ENCODE measurements around the gene TIAM1.

TIAM1 gene, protein sequence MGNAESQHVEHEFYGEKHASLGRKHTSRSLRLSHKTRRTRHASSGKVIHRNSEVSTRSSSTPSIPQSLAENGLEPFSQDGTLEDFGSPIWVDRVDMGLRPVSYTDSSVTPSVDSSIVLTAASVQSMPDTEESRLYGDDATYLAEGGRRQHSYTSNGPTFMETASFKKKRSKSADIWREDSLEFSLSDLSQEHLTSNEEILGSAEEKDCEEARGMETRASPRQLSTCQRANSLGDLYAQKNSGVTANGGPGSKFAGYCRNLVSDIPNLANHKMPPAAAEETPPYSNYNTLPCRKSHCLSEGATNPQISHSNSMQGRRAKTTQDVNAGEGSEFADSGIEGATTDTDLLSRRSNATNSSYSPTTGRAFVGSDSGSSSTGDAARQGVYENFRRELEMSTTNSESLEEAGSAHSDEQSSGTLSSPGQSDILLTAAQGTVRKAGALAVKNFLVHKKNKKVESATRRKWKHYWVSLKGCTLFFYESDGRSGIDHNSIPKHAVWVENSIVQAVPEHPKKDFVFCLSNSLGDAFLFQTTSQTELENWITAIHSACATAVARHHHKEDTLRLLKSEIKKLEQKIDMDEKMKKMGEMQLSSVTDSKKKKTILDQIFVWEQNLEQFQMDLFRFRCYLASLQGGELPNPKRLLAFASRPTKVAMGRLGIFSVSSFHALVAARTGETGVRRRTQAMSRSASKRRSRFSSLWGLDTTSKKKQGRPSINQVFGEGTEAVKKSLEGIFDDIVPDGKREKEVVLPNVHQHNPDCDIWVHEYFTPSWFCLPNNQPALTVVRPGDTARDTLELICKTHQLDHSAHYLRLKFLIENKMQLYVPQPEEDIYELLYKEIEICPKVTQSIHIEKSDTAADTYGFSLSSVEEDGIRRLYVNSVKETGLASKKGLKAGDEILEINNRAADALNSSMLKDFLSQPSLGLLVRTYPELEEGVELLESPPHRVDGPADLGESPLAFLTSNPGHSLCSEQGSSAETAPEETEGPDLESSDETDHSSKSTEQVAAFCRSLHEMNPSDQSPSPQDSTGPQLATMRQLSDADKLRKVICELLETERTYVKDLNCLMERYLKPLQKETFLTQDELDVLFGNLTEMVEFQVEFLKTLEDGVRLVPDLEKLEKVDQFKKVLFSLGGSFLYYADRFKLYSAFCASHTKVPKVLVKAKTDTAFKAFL (N-terminal part only)

GRCh38 chr21:31343680-31344480 lies at the start of gene TIAM1:
Gene TIAM1 (minus strand): TSS chr21:31344261. CDS start chr21:31266972, 77,289 bp downstream.
- DNase-seq: peak; percentile 92

DNA sequence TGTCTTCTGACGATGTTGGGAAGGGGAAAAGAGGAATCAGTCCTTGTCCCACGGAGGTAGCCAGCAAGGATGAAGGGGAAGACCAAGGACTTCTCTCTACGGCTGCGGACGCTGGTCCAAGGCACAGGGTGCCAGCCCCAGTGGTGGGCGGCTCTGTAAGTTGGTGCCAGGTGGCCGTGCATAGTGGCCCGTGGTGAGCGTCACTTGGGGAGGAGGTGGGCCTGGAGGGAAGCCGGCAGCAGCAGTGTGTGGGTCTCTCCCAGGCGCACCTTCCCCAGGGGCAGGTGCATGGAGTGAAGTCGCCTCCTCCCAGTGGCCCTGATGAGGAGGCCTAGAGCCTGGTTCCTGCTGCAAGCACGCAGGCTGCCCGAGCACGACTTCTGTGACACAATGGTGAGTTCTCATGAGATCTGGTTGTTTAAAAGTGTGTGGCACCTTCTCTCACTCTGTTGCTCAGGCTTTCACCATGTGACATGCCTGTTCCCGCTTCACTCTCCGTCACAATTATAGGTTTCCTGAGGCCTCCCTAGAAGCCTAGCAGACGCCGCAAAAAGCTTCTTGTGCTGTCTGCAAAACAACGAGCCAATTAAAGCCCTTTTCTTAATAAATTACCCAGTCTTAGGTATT lies 43.6 kb upstream of the TIAM1 start:
- no peak for DNase-seq

DNA sequence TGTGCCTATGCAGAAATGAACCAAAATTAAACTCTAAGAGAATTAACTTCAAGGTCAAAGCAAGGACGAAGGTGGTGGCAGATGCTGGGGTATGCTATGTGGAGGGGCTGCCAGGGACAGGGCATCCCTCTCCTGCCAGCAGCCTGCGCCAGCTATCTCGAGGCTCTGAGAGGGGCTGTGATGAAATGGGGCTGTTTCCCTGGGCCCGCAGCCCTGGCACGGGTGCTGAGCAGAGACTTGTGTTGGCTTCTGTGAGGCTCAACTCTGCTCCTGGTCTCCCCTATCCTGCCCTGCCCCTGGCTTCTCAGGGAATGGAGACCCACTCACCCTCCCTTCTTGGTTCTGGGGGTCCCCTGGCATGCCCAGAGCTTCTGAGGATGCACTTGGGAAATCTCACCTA lies 41.9 kb upstream of the TIAM1 start:
- no peak for DNase-seq

DNA sequence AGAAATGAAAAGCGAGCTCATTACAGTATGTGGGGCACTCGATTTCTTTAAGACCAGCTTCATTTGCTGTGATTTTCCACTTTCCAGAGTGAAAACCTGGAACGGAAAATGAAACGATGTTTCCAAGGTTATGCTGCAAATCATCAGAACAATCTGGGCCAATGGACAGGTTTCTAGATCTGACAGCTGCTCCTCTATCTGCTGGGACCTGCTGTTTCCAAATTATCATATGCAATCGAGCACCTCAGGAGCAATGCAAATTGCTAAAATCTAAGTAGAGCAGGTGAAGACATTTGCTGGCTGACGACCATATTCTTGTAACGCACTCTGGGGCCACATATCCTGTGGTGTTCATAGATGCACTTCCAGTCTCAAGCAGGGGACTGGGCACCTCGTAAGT lies 39.7 kb upstream of the TIAM1 start:
- DNase-seq: no peak

- DNase-seq: no peak
These were observed 38.0 kb upstream of the TIAM1 start for GRCh38 chr21:31382060-31382459.

- no peak for DNase-seq
These were observed 32.2 kb upstream of the TIAM1 start for GRCh38 chr21:31376301-31376700.

GRCh38 chr21:31374395-31374794 lies 30.3 kb upstream of the TIAM1 start:
- no peak for DNase-seq

- no peak for DNase-seq
These were observed 28.4 kb upstream of the TIAM1 start for GRCh38 chr21:31372471-31372765.

GRCh38 chr21:31371715-31372470 lies 27.8 kb upstream of the TIAM1 start:
- DNase-seq: peak; percentile 12

DNA sequence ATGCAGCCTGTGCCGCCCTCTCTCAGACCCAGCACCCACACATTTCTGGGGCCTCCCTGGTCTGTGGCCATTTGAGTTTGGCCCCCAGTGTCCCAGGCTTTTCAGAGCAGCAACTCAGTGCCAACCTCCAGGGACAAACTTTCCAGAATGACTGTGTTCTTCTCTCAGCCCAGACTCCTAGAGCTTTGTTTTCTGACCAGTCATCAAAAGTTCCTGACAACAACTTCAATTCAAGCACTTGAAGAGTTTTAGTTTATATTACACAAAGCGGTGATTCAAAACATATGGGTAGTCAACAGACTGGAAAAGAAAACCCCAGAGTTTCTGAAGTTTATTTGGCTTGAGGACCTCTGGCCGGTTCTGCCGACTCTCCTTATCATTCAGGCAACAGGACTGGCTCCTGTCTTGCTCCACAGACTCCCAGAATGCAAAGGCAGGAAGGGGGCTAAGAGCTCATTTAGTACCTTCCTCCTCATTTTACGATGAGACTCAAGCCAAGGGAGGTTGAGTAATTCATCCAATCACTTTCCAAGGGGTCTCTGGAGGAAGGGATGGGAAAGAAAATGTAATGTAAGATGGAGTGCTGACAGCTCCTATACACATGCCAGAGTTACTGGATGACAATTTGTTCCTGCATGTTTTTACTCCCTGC lies 27.0 kb upstream of the TIAM1 start:
- no peak for DNase-seq

GRCh38 chr21:31370281-31370892 lies 26.3 kb upstream of the TIAM1 start:
- DNase-seq: no peak

DNA sequence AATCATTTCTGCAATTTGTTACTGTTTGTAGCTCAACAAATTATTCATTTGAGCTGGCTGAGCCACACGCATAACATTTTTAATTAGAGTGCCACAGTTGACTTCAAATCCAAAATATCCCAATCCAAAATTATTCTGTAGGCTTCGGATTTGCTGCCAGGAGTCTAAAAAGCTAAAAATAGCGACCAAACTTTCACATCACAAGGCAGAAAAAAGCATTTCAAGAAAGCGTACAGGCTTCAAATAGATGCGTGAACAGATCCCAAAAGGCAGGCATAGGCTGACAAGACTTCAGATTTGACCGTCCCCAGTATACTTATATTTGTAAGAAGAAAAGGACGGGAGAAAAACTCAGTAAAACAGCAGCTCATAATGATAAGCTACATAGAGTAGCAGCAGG lies 24.3 kb upstream of the TIAM1 start:
- no peak for DNase-seq

- no peak for DNase-seq
These were observed 23.7 kb upstream of the TIAM1 start for GRCh38 chr21:31367801-31368200.

DNA sequence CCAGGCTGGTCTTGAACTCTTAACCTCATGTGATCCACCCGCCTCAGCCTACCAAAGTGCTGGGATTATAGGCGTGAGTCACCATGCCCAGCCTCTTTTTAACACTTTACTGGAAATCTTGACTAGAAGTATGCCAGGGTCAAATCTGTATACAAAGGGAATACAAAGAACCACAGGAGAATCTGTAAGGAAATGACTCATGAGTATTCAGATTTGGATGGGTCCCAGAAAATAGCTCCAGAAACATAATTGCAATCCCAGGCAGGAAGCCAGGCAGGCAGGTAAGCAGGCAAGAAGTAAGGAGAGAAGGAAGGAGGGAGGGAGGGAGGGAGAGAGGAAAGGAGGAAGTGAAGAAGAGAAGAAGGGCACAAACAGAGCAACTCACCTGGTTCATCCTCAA lies 22.8 kb upstream of the TIAM1 start:
- peak; percentile 63 for DNase-seq

DNA sequence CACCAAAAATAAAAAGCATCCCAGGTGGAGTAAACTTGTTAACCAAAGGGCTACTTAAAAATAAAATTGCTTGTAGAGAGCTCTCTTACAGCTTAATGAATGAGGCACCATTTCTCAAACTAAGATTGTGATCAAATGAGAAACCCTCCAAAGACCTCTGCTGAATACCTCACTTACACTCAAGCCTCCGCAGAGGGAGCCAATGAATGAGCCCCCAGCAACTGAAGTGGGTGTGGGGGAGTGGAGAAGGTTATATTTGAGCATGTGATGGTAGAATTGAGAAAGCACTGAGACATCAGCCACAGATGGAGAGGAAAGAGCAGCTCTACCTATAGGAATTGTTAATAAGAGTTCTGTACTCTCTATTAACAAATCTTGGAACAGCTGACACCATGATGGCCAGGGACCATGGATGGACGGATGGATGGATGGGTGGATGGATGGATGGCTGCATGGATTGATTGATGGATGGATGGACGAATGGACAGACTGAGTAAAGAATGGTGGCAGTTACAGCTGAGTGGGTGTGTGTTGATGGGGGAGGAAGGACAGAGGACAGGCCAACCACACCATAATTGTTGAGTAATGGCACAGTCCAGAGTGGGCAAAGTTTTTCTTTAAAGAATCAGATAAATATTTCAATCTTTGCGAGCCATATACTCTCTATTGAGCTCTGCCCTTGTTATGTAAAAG lies 20.3 kb upstream of the TIAM1 start:
- DNase-seq: no peak

DNA sequence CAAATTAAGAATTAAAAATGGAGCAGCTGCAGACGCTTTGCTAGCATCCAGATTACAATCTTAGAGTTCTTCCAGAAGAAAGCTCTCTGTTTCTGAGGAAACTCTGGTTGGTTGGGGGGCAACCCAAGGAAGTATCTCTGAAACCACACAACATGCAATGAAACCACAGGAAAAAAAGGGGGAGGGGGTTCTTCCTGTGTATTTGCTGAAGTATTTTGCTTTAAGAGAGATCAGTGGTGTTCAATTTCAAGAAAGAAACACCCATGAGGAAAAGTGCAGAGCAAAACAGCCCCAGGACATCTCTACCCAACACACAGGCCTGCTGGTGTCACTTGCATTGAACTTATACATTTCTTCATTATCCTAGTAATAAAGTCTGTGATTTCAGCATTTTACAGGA lies 19.7 kb upstream of the TIAM1 start:
- DNase-seq: no peak

- DNase-seq: no peak
These were observed 16.7 kb upstream of the TIAM1 start for GRCh38 chr21:31360717-31361116.

DNA sequence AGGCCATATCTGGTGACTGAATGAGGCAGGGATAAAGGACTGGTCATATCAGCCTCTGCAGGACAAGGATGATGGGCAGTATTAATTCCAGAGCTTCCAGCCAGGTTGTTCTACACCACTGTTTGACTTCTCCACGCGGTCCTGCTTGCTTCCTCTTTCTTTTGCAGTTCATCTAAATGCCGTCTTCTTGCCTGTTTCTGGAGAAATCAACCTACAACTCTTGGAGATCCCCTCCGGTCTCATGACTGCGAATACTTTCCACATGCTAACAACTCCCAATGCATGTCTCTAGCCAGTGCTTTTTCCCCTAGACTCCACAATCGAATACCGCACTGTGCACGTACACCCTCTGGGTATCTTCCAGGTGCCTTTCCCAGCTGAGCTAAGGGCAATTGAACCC lies 14.1 kb upstream of the TIAM1 start:
- DNase-seq: no peak

DNA sequence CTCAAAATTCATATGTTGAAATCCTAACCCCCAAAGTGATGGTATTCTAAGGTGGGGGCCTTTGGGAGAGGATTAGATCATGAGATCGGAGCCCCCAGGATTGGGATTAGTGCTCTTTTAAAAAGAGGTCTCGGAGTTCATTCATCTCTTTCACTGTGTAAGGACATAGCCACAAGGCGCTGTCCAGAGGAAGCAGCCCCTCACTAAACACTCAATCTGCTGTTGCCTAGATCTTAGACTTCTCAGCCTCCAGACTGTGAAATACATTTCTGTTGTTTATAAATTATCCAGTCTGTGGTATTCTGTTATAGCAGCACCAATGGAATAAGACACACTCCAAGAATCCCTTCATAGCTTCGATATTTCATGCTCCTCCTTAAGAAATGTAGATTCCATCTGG lies 12.4 kb upstream of the TIAM1 start:
- peak; percentile 26 for DNase-seq
